Mononuclear cell (primary cell): Measurements from ENCODE around the gene UBP1. TPM values are rescaled to one million over a fixed set of nuclear protein-coding genes. Genes with fewer than 3 reads are reported as not detected.

ENCODE experiments used
- H3K27me3 ChIP-seq: 2 replicates; pipeline ENCODE4 v1.6.0; 2011; ENCODE audit warnings: low read length, control low read depth; ENCODE audit not compliant: insufficient read depth
- H3K4me1 ChIP-seq: 2 replicates; pipeline ENCODE4 v1.5.1; 2011; ENCODE audit warnings: mild to moderate bottlenecking, low read length, control low read depth; ENCODE audit not compliant: insufficient read depth
- H3K4me3 ChIP-seq: 2 replicates; pipeline ENCODE4 v1.5.1; 2011; ENCODE audit warnings: mild to moderate bottlenecking, low read length, moderate library complexity
- H3K9me3 ChIP-seq: 2 replicates; pipeline ENCODE4 v1.5.1; 2011; ENCODE audit warnings: low read depth, mild to moderate bottlenecking, control low read depth, low read length
- total RNA-seq: library from RNA; depleted of rRNA; stranded (reverse); fragments of >200 nt; gene quantifications from one replicate; pipeline ENCODE4 v1.2.3, GENCODE V29; 2012

The UBP1 gene
- total RNA-seq, 1 donor, result 93.8 TPM

- no peaks in the 10 kb centered on the region for H3K9me3 ChIP-seq
Observed at GRCh38 chr3:33388374-33389100, 51.7 kb downstream of the UBP1 start.

GRCh38 chr3:33386631-33387030 is 53.6 kb downstream of the UBP1 start:
- no peaks in the 10 kb centered on the region for H3K9me3 ChIP-seq
- H3K27me3 ChIP-seq, result no peaks in the 10 kb centered on the region
- no peak overlapping the region for H3K4me3 ChIP-seq
- H3K4me1 ChIP-seq, result peaks cover 4% of the 10 kb centered on the region

More at GRCh38 chr3:33388374-33389100, 51.7 kb downstream of the UBP1 start:
- H3K4me3 ChIP-seq, result no peak overlapping the region
- no peaks in the 10 kb centered on the region for H3K27me3 ChIP-seq
- peaks cover 4% of the 10 kb centered on the region for H3K4me1 ChIP-seq

DNA sequence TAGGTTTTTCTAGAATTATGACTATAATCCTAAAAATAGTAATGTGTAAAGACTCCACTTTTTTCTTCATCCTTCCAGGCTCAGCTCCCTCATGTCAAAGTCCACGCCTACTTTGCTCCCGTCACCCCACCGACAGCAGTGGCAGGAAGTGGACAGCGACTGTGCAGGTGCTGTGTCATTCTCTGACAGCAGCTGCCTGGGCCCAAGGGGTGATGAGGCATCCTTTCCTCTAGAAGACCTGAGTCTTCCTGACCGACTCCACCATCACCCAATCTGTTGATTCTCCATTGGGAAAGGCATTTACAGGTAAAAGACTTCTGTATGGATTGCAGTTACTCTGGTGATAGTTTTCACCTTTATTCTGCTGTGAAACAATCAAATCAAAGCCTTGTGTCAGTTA is 54.8 kb downstream of the UBP1 start:
- Histone ChIP-seq H3K4me1 (peaks cover 4% of the 10 kb centered on the region), H3K4me3 (no peak overlapping the region), H3K27me3 (no peaks in the 10 kb centered on the region), H3K9me3 (no peaks in the 10 kb centered on the region)

DNA sequence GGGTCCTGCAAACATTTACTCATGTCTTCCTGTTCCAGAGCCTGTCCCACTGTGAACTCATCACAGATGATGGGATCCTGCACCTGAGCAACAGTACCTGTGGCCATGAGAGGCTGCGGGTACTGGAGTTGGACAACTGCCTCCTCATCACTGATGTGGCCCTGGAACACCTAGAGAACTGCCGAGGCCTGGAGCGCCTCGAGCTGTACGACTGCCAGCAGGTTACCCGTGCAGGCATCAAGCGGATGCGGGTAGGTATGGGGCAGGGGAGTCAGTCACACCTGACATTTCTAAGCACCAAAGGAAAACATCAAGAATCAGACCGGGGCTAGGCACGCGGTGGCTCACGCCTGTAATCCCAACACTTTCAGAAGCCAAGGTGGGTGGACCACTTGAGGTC is 56.3 kb downstream of the UBP1 start:
- H3K27me3 ChIP-seq, result no peaks in the 10 kb centered on the region
- peaks cover 4% of the 10 kb centered on the region for H3K4me1 ChIP-seq
- H3K4me3 ChIP-seq, result no peak overlapping the region
- H3K9me3 ChIP-seq, result no peaks in the 10 kb centered on the region

- H3K4me3 ChIP-seq, result no peak overlapping the region
- H3K27me3 ChIP-seq, result no peaks in the 10 kb centered on the region
- H3K4me1 ChIP-seq, result peaks cover 3% of the 10 kb centered on the region
- H3K9me3 ChIP-seq, result no peaks in the 10 kb centered on the region
Observed at GRCh38 chr3:33380653-33381052, 59.6 kb downstream of the UBP1 start.

DNA sequence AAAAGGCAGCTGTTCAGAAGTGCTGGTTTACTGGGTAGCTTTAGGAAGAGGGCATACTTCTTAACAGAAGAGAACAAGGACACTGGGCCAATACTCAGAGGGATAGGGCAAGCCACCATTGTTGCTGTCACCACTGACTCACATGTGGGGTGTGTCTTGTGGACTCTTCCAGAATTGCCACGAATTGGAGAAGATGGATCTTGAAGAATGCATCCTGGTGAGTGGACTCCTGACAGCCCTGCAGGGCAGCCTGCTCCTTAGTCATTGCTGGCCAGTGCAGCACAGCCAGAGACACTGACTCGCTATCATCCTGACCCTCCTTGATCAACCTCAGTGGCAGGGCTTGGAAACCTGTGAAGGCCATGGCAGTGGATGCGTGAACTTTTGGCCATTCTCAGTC is 62.3 kb downstream of the UBP1 start:
- H3K9me3 ChIP-seq, result no peaks in the 10 kb centered on the region
- no peaks in the 10 kb centered on the region for H3K4me1 ChIP-seq
- no peak overlapping the region for H3K4me3 ChIP-seq
- no peaks in the 10 kb centered on the region for H3K27me3 ChIP-seq

GRCh38 chr3:33377489-33377888 is 62.7 kb downstream of the UBP1 start:
- no peaks in the 10 kb centered on the region for H3K27me3 ChIP-seq
- H3K4me3 ChIP-seq, result no peak overlapping the region
- peaks cover 4% of the 10 kb centered on the region for H3K4me1 ChIP-seq
- no peaks in the 10 kb centered on the region for H3K9me3 ChIP-seq

- Histone ChIP-seq H3K4me3 (no peak overlapping the region), H3K4me1 (peaks cover 4% of the 10 kb centered on the region), H3K9me3 (no peaks in the 10 kb centered on the region), H3K27me3 (no peaks in the 10 kb centered on the region)
Observed at GRCh38 chr3:33373082-33373437, 67.1 kb downstream of the UBP1 start.

DNA sequence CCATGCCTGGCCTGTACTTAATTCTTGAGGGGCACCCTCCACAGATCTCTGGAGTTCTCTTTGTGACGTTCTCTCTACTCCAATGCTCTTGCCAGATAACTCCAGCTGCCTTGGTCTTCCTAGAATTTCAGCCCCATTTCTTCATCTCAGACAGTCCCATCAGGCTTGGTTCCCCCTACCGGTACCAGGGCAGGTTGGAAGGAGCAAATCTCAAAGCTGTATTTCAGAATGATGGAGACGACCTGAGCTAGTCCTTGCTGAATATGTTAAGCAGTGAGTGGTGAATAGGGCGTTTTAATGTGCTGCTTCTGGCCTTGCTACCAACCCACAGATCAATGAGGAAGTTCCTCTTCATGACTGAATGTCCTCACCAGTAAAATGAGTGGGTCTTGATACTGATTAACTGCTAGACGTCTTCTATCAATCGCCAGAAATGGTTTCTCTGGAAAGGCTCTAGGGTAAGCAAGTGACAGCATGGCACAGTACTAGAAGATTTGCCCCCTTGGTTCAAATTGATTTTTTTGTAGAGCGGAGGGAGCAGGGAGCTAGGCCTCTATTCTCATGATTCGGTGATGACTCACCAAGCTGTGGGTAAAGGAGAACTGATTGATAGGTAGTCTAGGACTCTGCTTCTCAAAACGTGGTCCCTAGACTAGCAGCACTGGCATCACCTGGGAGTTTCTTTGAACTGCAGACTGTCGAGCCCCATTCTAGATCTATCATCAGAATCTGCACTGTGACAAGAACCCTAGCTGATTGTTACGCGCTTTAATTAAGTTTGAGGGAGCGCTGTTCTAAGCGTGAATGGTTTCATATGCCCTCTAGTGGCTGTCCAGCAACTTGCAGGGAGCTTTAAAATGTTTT is 67.8 kb downstream of the UBP1 start:
- H3K4me1 ChIP-seq, result peaks cover 4% of the 10 kb centered on the region
- H3K4me3 ChIP-seq, result no peak overlapping the region
- no peaks in the 10 kb centered on the region for H3K27me3 ChIP-seq
- no peaks in the 10 kb centered on the region for H3K9me3 ChIP-seq

- Histone ChIP-seq H3K9me3 (no peaks in the 10 kb centered on the region), H3K4me3 (no peak overlapping the region), H3K4me1 (no peaks in the 10 kb centered on the region), H3K27me3 (no peaks in the 10 kb centered on the region)
Observed at GRCh38 chr3:33364531-33365128, 75.6 kb downstream of the UBP1 start.

DNA sequence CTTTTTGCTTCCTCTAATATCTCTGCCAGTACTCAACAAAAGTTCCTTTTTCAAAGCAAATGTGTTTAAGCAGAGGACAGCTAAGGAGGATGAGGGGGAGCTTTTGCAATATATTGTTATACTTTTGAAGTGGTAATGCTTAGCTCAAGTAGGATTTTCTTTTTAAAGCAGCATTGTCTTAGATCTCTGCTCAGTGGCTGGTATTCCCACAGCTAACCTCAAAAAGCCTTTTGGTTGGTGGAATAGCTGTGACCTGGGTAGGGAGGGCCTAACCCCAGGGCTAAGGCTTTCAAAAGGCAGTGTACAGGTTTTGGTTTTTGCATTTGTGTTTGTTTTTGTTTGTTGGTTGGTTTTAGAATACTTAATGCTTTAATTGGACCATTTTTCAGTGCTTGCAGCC is 76.1 kb downstream of the UBP1 start:
- H3K9me3 ChIP-seq, result no peaks in the 10 kb centered on the region
- H3K4me1 ChIP-seq, result no peaks in the 10 kb centered on the region

DNA sequence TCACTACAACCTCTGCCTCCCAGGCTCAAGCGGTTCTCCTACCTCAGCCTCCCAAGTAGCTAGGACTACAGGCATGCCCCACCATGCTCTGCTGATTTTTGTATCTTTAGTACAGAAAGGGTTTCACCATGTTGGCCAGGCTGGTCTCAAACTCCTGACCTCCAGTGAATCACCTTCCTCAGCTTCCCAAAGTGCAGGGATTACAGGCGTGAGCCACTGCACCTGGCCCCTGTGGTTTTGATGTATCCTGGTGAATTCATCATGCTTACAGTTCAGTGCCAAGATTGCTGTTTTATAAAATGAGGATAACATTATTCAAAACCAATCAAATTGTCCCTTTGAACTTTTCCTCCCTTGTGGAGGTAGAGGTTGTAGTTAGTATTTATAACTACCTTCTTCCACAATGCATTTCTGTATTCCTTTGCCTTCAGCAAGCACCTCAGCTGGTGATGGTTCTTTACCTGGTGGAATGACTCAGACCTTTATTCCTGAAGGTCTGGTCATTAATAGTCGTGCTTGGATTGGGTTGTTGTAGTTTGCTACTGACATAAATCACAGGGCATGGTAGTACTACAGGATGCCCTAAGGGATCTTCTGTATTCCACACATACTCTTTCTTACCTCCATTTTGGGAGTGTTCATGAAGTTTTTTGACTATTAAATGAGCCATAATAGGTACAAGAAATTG is 76.9 kb downstream of the UBP1 start:
- H3K27me3 ChIP-seq, result peaks cover 2% of the 10 kb centered on the region

More for the DNA sequence above, 76.1 kb downstream of the UBP1 start:
- no peak overlapping the region for H3K4me3 ChIP-seq
- H3K27me3 ChIP-seq, result peaks cover 2% of the 10 kb centered on the region

GRCh38 chr3:33360136-33360825 is 79.9 kb downstream of the UBP1 start:
- H3K4me1 ChIP-seq, result no peaks in the 10 kb centered on the region
- H3K9me3 ChIP-seq, result no peaks in the 10 kb centered on the region
- H3K27me3 ChIP-seq, result peaks cover 2% of the 10 kb centered on the region
- no peak overlapping the region for H3K4me3 ChIP-seq

More for the DNA sequence above, 76.9 kb downstream of the UBP1 start:
- Histone ChIP-seq H3K4me1 (no peaks in the 10 kb centered on the region), H3K9me3 (no peaks in the 10 kb centered on the region), H3K4me3 (no peak overlapping the region)

GRCh38 chr3:33358172-33358781 is 81.9 kb downstream of the UBP1 start:
- Histone ChIP-seq H3K9me3 (no peaks in the 10 kb centered on the region), H3K4me1 (no peaks in the 10 kb centered on the region), H3K27me3 (peaks cover 2% of the 10 kb centered on the region), H3K4me3 (no peak overlapping the region)
